A673 (cell line): ENCODE data around the gene ITGB2. TPM values are rescaled to one million over a fixed set of nuclear protein-coding genes. Genes with fewer than 3 reads are reported as not detected.
A peak's percentile ranks its signal among the peaks of the same experiment; 100 is the strongest.

ENCODE experiments used
- BruUV-seq: library from RNA; stranded (reverse); fragments of 400-500 nt; replicated peaks from 2 replicates; lab custom pipeline; 2021; lab: Mats Ljungman, UMichigan
- CTCF ChIA-PET: fragments of 300-600 bp; sonication (Branson Sonifier 250); formaldehyde crosslinking; loops from one replicate; lab custom pipeline; 2022; ENCODE audit warnings: antibody characterized with exemption; lab: Charles Lee
- POLR2A ChIA-PET: fragments of 300-600 bp; sonication (Branson Sonifier 250); formaldehyde crosslinking; loops from one replicate; lab custom pipeline; 2022; ENCODE audit warnings: antibody characterized with exemption; ENCODE audit not compliant: low non-redundant PET; lab: Charles Lee
- DNase-seq: peaks from one replicate; pipeline ENCODE4 v3.0.0-alpha.2; 2015; ENCODE audit warnings: low spot score
- H3K27ac ChIP-seq: fragments of 200-600 bp; sonication (generic); 2 replicates; pipeline ENCODE4 v1.5.1; 2016; ENCODE audit warnings: mixed run types, low read depth, mild to moderate bottlenecking, mixed read lengths, antibody characterized with exemption, low read length; ENCODE audit not compliant: poor library complexity, severe bottlenecking
- H3K27me3 ChIP-seq: fragments of 200-600 bp; sonication (generic); replicated peaks from 2 replicates; pipeline ENCODE4 v1.6.1; 2017; ENCODE audit warnings: mixed run types, low read depth, mild to moderate bottlenecking, mixed read lengths, antibody characterized with exemption, low read length; ENCODE audit not compliant: insufficient read depth, poor library complexity
- H3K36me3 ChIP-seq: fragments of 200-600 bp; sonication (generic); 2 replicates; pipeline ENCODE4 v1.6.1; 2016; ENCODE audit warnings: mixed run types, mild to moderate bottlenecking, mixed read lengths, antibody characterized with exemption, low read length; ENCODE audit not compliant: insufficient read depth, poor library complexity, severe bottlenecking
- H3K4me1 ChIP-seq: fragments of 200-600 bp; sonication (generic); 2 replicates; pipeline ENCODE4 v1.6.1; 2017; ENCODE audit warnings: mixed run types, mild to moderate bottlenecking, mixed read lengths, antibody characterized with exemption, low read length; ENCODE audit not compliant: insufficient read depth, poor library complexity, severe bottlenecking
- H3K4me3 ChIP-seq: fragments of 200-600 bp; sonication (generic); 2 replicates; pipeline ENCODE4 v1.5.1; 2016; ENCODE audit warnings: low read depth, mixed run types, mild to moderate bottlenecking, mixed read lengths, low read length; ENCODE audit not compliant: poor library complexity, severe bottlenecking
- H3K9me3 ChIP-seq: fragments of 200-600 bp; sonication (generic); 2 replicates; pipeline ENCODE4 v1.6.1; 2016; ENCODE audit warnings: mixed run types, low read depth, mild to moderate bottlenecking, mixed read lengths, antibody characterized with exemption, low read length; ENCODE audit not compliant: poor library complexity, severe bottlenecking
- EZH2 ChIP-seq: fragments of 200-600 bp; sonication (generic); IDR thresholded peaks from 2 replicates; pipeline ENCODE4 v1.6.1; 2017; ENCODE audit warnings: borderline replicate concordance, low read depth, mild to moderate bottlenecking, mixed read lengths, antibody characterized with exemption, low read length; ENCODE audit not compliant: poor library complexity, severe bottlenecking
- intact Hi-C: fragments of 100-400 bp; cut with micrococcal nuclease; formaldehyde crosslinking; loops from one replicate; pipeline ENCODE4 v1.10.0; 2022; ENCODE audit not compliant: unreplicated experiment
- total RNA-seq: library from RNA; stranded (reverse); gene quantifications from 2 replicates; pipeline ENCODE4 v1.2.3, GENCODE V29; 2021
- TF ChIP-seq, protein P1 (sequence below): fragments of 300-800, 200-600 bp; sonication (generic); conservative IDR thresholded peaks from 2 replicates; pipeline ENCODE4 v1.5.1; 2017; ENCODE audit warnings: low read depth, mild to moderate bottlenecking, antibody characterized with exemption, low read length, moderate library complexity, mixed read lengths

The ITGB2 gene
- total RNA-seq, 1 experiment from 2014 or later = 5.0 TPM

DNA sequence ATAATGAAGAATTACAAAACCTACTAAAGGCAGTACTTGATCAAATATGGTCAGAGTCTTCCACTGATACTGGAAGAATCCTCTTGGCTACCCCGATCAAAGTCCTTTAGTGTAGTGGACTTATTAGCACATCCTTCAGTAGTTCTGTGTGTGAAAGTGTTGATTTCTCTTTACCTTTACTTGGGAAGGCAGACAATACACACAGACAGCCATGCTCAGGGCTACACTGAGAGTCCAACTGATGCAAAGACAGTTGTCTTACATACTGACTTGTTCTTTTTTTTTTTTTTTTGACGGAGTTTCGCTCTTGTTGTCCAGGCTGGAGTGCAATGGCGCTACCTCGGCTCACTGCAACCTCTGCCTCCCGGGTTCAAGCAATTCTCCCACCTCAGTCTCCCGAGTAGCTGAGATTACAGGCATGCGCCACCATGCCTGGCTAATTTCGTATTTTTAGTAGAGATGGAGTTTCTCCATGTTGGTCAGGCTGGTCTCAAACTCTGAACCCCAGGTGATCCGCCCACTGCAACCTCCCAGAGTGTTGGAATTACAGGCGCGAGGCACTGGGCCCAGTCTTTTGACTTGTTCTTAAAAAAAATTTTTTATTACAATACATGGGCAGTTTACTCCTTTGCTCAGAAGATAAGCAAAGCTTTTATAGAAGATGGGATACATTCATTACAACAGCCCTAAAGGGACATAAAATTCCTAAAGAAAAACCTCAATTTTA, 43.7 kb downstream of the ITGB2 start:
- Histone ChIP-seq H3K36me3 (no peaks in the 10 kb centered on the region), H3K9me3 (no peaks in the 10 kb centered on the region), H3K4me3 (no peak overlapping the region), H3K27ac (peak overlapping the region; percentile 26), H3K27me3 (no peaks in the 10 kb centered on the region), H3K4me1 (peaks cover 29% of the 10 kb centered on the region)
- no peak for DNase-seq
- TF ChIP-seq EZH2 = no peak
- TF ChIP-seq, protein P1, sequence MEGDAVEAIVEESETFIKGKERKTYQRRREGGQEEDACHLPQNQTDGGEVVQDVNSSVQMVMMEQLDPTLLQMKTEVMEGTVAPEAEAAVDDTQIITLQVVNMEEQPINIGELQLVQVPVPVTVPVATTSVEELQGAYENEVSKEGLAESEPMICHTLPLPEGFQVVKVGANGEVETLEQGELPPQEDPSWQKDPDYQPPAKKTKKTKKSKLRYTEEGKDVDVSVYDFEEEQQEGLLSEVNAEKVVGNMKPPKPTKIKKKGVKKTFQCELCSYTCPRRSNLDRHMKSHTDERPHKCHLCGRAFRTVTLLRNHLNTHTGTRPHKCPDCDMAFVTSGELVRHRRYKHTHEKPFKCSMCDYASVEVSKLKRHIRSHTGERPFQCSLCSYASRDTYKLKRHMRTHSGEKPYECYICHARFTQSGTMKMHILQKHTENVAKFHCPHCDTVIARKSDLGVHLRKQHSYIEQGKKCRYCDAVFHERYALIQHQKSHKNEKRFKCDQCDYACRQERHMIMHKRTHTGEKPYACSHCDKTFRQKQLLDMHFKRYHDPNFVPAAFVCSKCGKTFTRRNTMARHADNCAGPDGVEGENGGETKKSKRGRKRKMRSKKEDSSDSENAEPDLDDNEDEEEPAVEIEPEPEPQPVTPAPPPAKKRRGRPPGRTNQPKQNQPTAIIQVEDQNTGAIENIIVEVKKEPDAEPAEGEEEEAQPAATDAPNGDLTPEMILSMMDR = no peak
- CTCF ChIA-PET = no interaction called here
- no TSS peak for BruUV-seq
- intact Hi-C loops = no loop called here
- POLR2A ChIA-PET = no interaction called here

GRCh38 chr21:44875316-44875700, 45.4 kb downstream of the ITGB2 start:
- H3K9me3 ChIP-seq = no peaks in the 10 kb centered on the region
- intact Hi-C loops = loop anchor here (2.0 kb wide), 1 partner anchor 55 kb away; no protein-coding TSS in a partner anchor
- POLR2A ChIA-PET = interaction anchor here (0.7 kb wide), 1 partner anchor 415 kb away, joined by 4 read pairs; no protein-coding TSS in a partner anchor
- no TSS peak for BruUV-seq
- peak overlapping the region; percentile 88 for H3K27ac ChIP-seq
- TF ChIP-seq, protein P1 = peak; percentile 38; the same call in 1 of the 2 replicates
- TF ChIP-seq EZH2 = no peak
- H3K4me3 ChIP-seq = peak overlapping the region; percentile 94
- H3K27me3 ChIP-seq = no peaks in the 10 kb centered on the region
- no peaks in the 10 kb centered on the region for H3K36me3 ChIP-seq
- H3K4me1 ChIP-seq = peaks cover 29% of the 10 kb centered on the region
- DNase-seq = peak; percentile 76
- CTCF ChIA-PET = no interaction called here

GRCh38 chr21:44874497-44875315, 46.0 kb downstream of the ITGB2 start:
- BruUV-seq = no TSS peak
- CTCF ChIA-PET = interaction anchor here (0.6 kb wide), 1 partner anchor 1107 kb away, joined by 4 read pairs; no protein-coding TSS in a partner anchor
- Histone ChIP-seq H3K36me3 (no peaks in the 10 kb centered on the region), H3K9me3 (no peaks in the 10 kb centered on the region), H3K27me3 (no peaks in the 10 kb centered on the region), H3K27ac (peak overlapping the region; percentile 88), H3K4me3 (peak overlapping the region; percentile 94), H3K4me1 (peaks cover 32% of the 10 kb centered on the region)
- POLR2A ChIA-PET = no interaction called here
- TF ChIP-seq, protein P1 = no peak
- TF ChIP-seq EZH2 = no peak
- peak; percentile 71 for DNase-seq
- intact Hi-C loops = loop anchor here (2.0 to 5.0 kb wide), 2 partner anchors 56 to 72 kb away; partner anchors contain the start of gene UBE2G2
